Smooth muscle cell of the brain vasculature (primary cell): ENCODE results near the gene NME2.
A peak's percentile ranks its signal among the peaks of the same experiment; 100 is the strongest.
"Not testable (repeated sequence)": the region's sequence is repeated elsewhere in the genome, so short reads cannot be mapped to it uniquely, and the experiment has no call there.

ENCODE experiments used
- DNase-seq: peaks from one replicate; pipeline ENCODE4 v3.0.0-alpha.2; 2012; ENCODE audit warnings: low read depth, low spot score

Gene NME2

GRCh38 chr17:51152766-51153209 is 13.4 kb upstream of the NME2 start:
- DNase-seq = no peak

GRCh38 chr17:51153210-51154072 is 12.8 kb upstream of the NME2 start, which contains the start of gene NME1:
Gene NME1, plus strand, starts transcription at chr17:51153559. Its CDS starts 2,096 bp downstream, at chr17:51155655.
- peak; percentile 98 for DNase-seq

- no peak for DNase-seq
These were observed 12.0 kb upstream of the NME2 start for GRCh38 chr17:51154176-51154575.

- DNase-seq = no peak
These were observed 10.8 kb upstream of the NME2 start for GRCh38 chr17:51155416-51155815.

GRCh38 chr17:51159604-51160003 is 6.6 kb upstream of the NME2 start:
- no peak for DNase-seq

GRCh38 chr17:51161541-51161940 is 4.7 kb upstream of the NME2 start:
- no peak for DNase-seq

- DNase-seq = no peak
These were observed 1.1 kb upstream of the NME2 start for GRCh38 chr17:51164911-51165679.

GRCh38 chr17:51165680-51166197 is 472 bp upstream of the NME2 start:
- DNase-seq = no peak

GRCh38 chr17:51166987-51167931 is 1.0 kb downstream of the NME2 start:
- no peak for DNase-seq

- DNase-seq = no peak
These were observed 3.1 kb downstream of the NME2 start for GRCh38 chr17:51169340-51169739.

- no peak for DNase-seq
These were observed 4.5 kb downstream of the NME2 start for GRCh38 chr17:51170736-51171135.

GRCh38 chr17:51172030-51172429 is 5.8 kb downstream of the NME2 start:
- DNase-seq = not testable (repeated sequence)

GRCh38 chr17:51180486-51180885 is 14.3 kb downstream of the NME2 start:
- DNase-seq = no peak

- DNase-seq = no peak
These were observed 17.9 kb downstream of the NME2 start for GRCh38 chr17:51184124-51184523.

- no peak for DNase-seq
These were observed 19.6 kb downstream of the NME2 start for GRCh38 chr17:51185763-51186332.

- no peak for DNase-seq
These were observed 22.1 kb downstream of the NME2 start for GRCh38 chr17:51188271-51188833.

GRCh38 chr17:51189162-51189561 is 23.0 kb downstream of the NME2 start:
- DNase-seq = no peak

GRCh38 chr17:51189628-51190027 is 23.4 kb downstream of the NME2 start:
- DNase-seq = no peak

- no peak for DNase-seq
These were observed 25.7 kb downstream of the NME2 start for GRCh38 chr17:51191895-51192294.

GRCh38 chr17:51197754-51198153 is 31.5 kb downstream of the NME2 start:
- DNase-seq = no peak

- DNase-seq = no peak
These were observed 34.1 kb downstream of the NME2 start for GRCh38 chr17:51200295-51200694.
